Prostate gland (tissue), 2 donors: Measurements from ENCODE around the gene LRCH1.

ENCODE experiments used
- POLR2A ChIP-seq: fragments of 450-650 bp; IDR thresholded peaks from one replicate; pipeline ENCODE4 v1.6.1; 2016; ENCODE audit warnings: antibody characterized with exemption, mild to moderate bottlenecking
- POLR2AphosphoS5 ChIP-seq: sonication (generic); formaldehyde crosslinking; IDR thresholded peaks from one replicate; pipeline ENCODE4 v1.6.1; 2017; ENCODE audit warnings: antibody characterized with exemption
- TF ChIP-seq, protein P1 (sequence below), 4 experiments: fragments of 200-600 bp in 2 of 4; fragments of 450-650 bp in 2 of 4; sonication (generic) in 2 of 4; IDR thresholded peaks; 1 replicate in 3 of 4; 2 replicates in 1 of 4; pipeline ENCODE4 v1.5.1; 2016 to 2019; ENCODE audit warnings: antibody characterized with exemption in 4 of 4, mild to moderate bottlenecking in 2 of 4, moderate library complexity in 2 of 4

DNA sequence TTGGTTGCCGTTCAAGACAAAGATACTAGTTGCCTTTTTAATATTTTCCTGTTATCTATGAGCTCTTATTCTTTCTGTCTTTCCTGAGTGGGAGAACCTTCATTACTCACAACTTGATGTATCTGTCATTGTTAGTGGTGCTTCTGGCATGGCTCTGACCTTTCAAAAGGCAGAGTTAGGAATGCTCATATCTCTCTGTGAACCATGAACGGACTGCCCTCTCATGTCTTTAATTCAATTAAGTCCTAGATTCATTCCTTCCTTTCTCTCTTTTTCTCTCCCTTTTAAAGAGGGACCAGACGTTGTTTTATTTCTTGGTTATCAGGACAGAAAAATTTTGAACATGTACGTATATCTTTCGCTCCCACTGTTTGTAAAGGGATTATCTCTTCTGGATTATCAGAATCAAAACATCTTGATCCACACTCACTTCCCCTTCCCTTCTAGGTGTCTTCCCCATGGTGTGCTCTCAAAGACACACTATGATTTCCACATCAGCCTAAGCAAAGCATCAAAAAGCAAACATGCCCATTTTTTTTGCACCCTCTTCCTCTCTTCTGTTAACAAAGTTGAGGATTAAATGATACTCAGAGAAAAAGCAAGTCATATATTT lies 90.3 kb downstream of the LRCH1 start:
- TF ChIP-seq POLR2A (no peak), POLR2AphosphoS5 (no peak)
- TF ChIP-seq, protein P1, sequence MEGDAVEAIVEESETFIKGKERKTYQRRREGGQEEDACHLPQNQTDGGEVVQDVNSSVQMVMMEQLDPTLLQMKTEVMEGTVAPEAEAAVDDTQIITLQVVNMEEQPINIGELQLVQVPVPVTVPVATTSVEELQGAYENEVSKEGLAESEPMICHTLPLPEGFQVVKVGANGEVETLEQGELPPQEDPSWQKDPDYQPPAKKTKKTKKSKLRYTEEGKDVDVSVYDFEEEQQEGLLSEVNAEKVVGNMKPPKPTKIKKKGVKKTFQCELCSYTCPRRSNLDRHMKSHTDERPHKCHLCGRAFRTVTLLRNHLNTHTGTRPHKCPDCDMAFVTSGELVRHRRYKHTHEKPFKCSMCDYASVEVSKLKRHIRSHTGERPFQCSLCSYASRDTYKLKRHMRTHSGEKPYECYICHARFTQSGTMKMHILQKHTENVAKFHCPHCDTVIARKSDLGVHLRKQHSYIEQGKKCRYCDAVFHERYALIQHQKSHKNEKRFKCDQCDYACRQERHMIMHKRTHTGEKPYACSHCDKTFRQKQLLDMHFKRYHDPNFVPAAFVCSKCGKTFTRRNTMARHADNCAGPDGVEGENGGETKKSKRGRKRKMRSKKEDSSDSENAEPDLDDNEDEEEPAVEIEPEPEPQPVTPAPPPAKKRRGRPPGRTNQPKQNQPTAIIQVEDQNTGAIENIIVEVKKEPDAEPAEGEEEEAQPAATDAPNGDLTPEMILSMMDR (IDR thresholded peaks at IDR 0.05), result no peak
